Endothelial cell of umbilical vein (primary cell): ENCODE data around the gene NAP1L4.

Source experiments
- EZH2 ChIP-seq: IDR thresholded peaks from 2 replicates; pipeline ENCODE4 v1.6.1; 2012; ENCODE audit warnings: borderline replicate concordance, low read depth, mild to moderate bottlenecking, moderate library complexity, low read length, inconsistent platforms; ENCODE audit not compliant: severe bottlenecking
- TF ChIP-seq, protein P1 (sequence below), 2 donors: IDR thresholded peaks; 1 replicate in 1 of 2; 2 replicates in 1 of 2; pipeline ENCODE4 v1.5.1; 2011; ENCODE audit warnings: low read length in 2 of 2, mild to moderate bottlenecking in 2 of 2, moderate library complexity in 2 of 2, control low read depth in 1 of 2, inconsistent platforms in 1 of 2, low read depth in 1 of 2; ENCODE audit not compliant: insufficient read depth in 1 of 2; ENCODE audit errors: extremely low read depth in 1 of 2
- TF ChIP-seq, protein P2 (sequence below): IDR thresholded peaks from 2 replicates; pipeline ENCODE4 v1.6.1; 2011; ENCODE audit not compliant: insufficient read depth, insufficient read length

DNA sequence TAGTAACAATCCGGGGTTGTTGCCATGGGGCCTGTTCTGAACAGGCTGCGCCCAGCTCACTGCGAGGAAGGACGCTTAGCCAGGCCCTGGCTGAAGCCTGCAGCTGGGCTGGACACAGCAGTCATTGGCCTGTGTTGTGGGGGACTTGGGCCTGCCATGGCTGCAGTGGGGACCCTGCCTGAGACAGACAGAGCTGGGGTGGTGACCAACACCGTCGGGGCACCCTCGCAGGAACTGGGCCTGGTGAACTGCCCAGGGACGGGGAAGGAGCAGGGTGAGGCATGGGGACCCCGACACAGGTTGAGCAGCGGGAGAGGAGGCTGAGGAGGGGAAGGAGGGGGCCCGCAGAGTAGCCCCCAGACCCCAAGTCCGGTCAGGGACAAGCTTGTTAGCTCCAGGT is 71.8 kb downstream of the NAP1L4 start:
- TF ChIP-seq, protein P1, sequence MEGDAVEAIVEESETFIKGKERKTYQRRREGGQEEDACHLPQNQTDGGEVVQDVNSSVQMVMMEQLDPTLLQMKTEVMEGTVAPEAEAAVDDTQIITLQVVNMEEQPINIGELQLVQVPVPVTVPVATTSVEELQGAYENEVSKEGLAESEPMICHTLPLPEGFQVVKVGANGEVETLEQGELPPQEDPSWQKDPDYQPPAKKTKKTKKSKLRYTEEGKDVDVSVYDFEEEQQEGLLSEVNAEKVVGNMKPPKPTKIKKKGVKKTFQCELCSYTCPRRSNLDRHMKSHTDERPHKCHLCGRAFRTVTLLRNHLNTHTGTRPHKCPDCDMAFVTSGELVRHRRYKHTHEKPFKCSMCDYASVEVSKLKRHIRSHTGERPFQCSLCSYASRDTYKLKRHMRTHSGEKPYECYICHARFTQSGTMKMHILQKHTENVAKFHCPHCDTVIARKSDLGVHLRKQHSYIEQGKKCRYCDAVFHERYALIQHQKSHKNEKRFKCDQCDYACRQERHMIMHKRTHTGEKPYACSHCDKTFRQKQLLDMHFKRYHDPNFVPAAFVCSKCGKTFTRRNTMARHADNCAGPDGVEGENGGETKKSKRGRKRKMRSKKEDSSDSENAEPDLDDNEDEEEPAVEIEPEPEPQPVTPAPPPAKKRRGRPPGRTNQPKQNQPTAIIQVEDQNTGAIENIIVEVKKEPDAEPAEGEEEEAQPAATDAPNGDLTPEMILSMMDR (IDR thresholded peaks at IDR 0.05; ENCODE audit: extremely low read depth in 1 of 2, insufficient read depth in 1 of 2, low read depth in 1 of 2, low read length in 2 of 2) = no peak
- TF ChIP-seq, protein P2, sequence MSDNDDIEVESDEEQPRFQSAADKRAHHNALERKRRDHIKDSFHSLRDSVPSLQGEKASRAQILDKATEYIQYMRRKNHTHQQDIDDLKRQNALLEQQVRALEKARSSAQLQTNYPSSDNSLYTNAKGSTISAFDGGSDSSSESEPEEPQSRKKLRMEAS = no peak
- no peak for TF ChIP-seq EZH2
